ENCODE data around the gene CASP7. TPM values are rescaled to one million over a fixed set of nuclear protein-coding genes. Genes with fewer than 3 reads are reported as not detected.

The CASP7 gene
- total RNA-seq, 1 donor from 2014 or later = 44.9 TPM

DNA sequence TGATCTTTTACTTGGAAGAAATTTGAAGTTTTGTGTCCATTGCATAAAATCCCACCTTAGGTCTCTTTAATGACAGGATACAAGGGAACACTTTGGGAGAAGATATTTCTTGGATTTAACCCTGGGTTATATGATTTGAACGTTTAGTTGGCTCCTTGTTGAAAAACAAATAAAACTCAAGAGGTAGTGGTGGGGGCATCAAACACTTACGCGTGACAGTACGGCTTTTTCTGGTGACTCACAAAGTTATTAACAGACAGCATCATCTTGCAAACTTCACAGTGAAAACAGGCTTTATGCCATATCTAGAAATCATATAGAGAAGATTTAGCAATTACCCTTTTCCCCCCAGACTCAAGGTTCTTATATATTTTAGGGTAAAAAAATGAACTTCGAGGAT lies 16.6 kb upstream of the CASP7 start:
- no peak for FAIRE-seq
- no peak overlapping the region for H3K9ac ChIP-seq (ENCODE audit: low read length)
- no peak for TF ChIP-seq EZH2 (IDR thresholded peaks at IDR 0.05; ENCODE audit: insufficient read depth, low read length)
- TF ChIP-seq CTCF (IDR thresholded peaks at IDR 0.05; ENCODE audit: insufficient read depth, low read depth, low read length) = no peak

GRCh38 chr10:113663908-113664307 lies 15.8 kb upstream of the CASP7 start, which contains the start of gene NRAP:
Gene NRAP (minus strand): TSS chr10:113664041. CDS start chr10:113663882, 159 bp downstream.
- Histone ChIP-seq H3K4me3 (ENCODE audit: insufficient read depth, low read depth, low read length) (no peak within 1 kb of the TSS), H3K4me1 (ENCODE audit: insufficient read depth, low read length) (peaks cover 17% of the 10 kb centered on the region), H3K36me3 (ENCODE audit: insufficient read depth, low read length) (no peaks in the 10 kb centered on the region), H4K20me1 (ENCODE audit: insufficient read depth, low read length) (no peaks in the 10 kb centered on the region), H3K4me2 (ENCODE audit: low read length) (no peak within 1 kb of the TSS), H3K27ac (ENCODE audit: low read depth, low read length) (no peak within 1 kb of the TSS), H3K27me3 (ENCODE audit: insufficient read depth, low read length) (no peaks in the 10 kb centered on the region), H3K9ac (ENCODE audit: low read length) (no peak within 1 kb of the TSS), H3K79me2 (ENCODE audit: insufficient read depth, low read length) (no peaks in the 10 kb centered on the region), H3K9me3 (ENCODE audit: insufficient read depth, low read depth, low read length) (no peaks in the 10 kb centered on the region), H2AFZ (ENCODE audit: low read depth, low read length) (no peak within 1 kb of the TSS)
- peaks cover 12% of the 10 kb centered on the region for H3K4me1 Mint-ChIP-seq (ENCODE audit: low read depth, unreplicated experiment)
- no peak for DNase-seq (ENCODE audit: low read depth)
- H3K9me3 Mint-ChIP-seq (ENCODE audit: unreplicated experiment) = no peaks in the 10 kb centered on the region
- peaks cover 2% of the 10 kb centered on the region for H3K36me3 Mint-ChIP-seq (ENCODE audit: low read depth, unreplicated experiment)
- H3K4me3 Mint-ChIP-seq (ENCODE audit: unreplicated experiment) = no peak within 1 kb of the TSS
- FAIRE-seq = no peak
- H3K27ac Mint-ChIP-seq (ENCODE audit: unreplicated experiment) = no peak within 1 kb of the TSS
- H3K27me3 Mint-ChIP-seq (ENCODE audit: low read depth, unreplicated experiment) = no peaks in the 10 kb centered on the region
- TF ChIP-seq EZH2 (IDR thresholded peaks at IDR 0.05; ENCODE audit: insufficient read depth, low read length) = no peak
- no peak for TF ChIP-seq CTCF (IDR thresholded peaks at IDR 0.05; ENCODE audit: insufficient read depth, low read depth, low read length)

More for the DNA sequence above, 16.6 kb upstream of the CASP7 start:
- Histone ChIP-seq H3K27ac (ENCODE audit: low read depth, low read length) (no peak overlapping the region), H3K79me2 (ENCODE audit: insufficient read depth, low read length) (no peaks in the 10 kb centered on the region), H2AFZ (ENCODE audit: low read depth, low read length) (no peak overlapping the region), H4K20me1 (ENCODE audit: insufficient read depth, low read length) (no peaks in the 10 kb centered on the region), H3K4me1 (ENCODE audit: insufficient read depth, low read length) (peaks cover 17% of the 10 kb centered on the region), H3K36me3 (ENCODE audit: insufficient read depth, low read length) (no peaks in the 10 kb centered on the region), H3K27me3 (ENCODE audit: insufficient read depth, low read length) (no peaks in the 10 kb centered on the region), H3K4me2 (ENCODE audit: low read length) (no peak overlapping the region), H3K9me3 (ENCODE audit: insufficient read depth, low read depth, low read length) (no peaks in the 10 kb centered on the region), H3K4me3 (ENCODE audit: insufficient read depth, low read depth, low read length) (no peak overlapping the region)
- peaks cover 12% of the 10 kb centered on the region for H3K4me1 Mint-ChIP-seq (ENCODE audit: low read depth, unreplicated experiment)
- no peak overlapping the region for H3K27ac Mint-ChIP-seq (ENCODE audit: unreplicated experiment)
- H3K27me3 Mint-ChIP-seq (ENCODE audit: low read depth, unreplicated experiment) = peaks cover 2% of the 10 kb centered on the region
- H3K36me3 Mint-ChIP-seq (ENCODE audit: low read depth, unreplicated experiment) = peaks cover 2% of the 10 kb centered on the region
- no peaks in the 10 kb centered on the region for H3K9me3 Mint-ChIP-seq (ENCODE audit: unreplicated experiment)
- no peak overlapping the region for H3K4me3 Mint-ChIP-seq (ENCODE audit: unreplicated experiment)
- DNase-seq (ENCODE audit: low read depth) = peak; percentile 20

DNA sequence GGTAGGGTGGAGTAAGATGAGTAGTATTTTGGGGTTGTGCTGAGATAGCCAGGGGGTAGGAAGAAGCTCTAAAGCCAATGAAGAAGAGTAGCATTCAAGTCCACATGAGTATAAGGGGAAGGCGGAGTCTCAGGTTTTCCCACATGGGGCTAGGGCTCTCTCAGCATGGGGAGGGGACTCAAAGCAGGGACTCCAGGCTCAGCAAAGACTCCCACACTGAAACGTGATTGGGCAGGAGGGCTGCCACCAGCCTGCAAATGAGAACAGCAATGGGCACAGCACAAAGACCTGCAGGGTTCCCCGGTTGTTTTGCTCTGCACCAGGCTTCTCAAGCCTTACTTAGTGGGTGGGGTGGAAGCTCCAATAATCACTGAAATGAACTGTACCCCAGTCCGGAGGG lies 14.4 kb upstream of the CASP7 start:
- no peak overlapping the region for H3K27ac Mint-ChIP-seq (ENCODE audit: unreplicated experiment)
- Histone ChIP-seq H2AFZ (ENCODE audit: low read depth, low read length) (no peak overlapping the region), H3K4me2 (ENCODE audit: low read length) (no peak overlapping the region), H3K9me3 (ENCODE audit: insufficient read depth, low read depth, low read length) (no peaks in the 10 kb centered on the region), H3K4me3 (ENCODE audit: insufficient read depth, low read depth, low read length) (no peak overlapping the region), H3K27me3 (ENCODE audit: insufficient read depth, low read length) (no peaks in the 10 kb centered on the region), H3K9ac (ENCODE audit: low read length) (no peak overlapping the region), H3K79me2 (ENCODE audit: insufficient read depth, low read length) (no peaks in the 10 kb centered on the region), H4K20me1 (ENCODE audit: insufficient read depth, low read length) (no peaks in the 10 kb centered on the region), H3K27ac (ENCODE audit: low read depth, low read length) (no peak overlapping the region), H3K4me1 (ENCODE audit: insufficient read depth, low read length) (peaks cover 17% of the 10 kb centered on the region), H3K36me3 (ENCODE audit: insufficient read depth, low read length) (no peaks in the 10 kb centered on the region)
- H3K4me3 Mint-ChIP-seq (ENCODE audit: unreplicated experiment) = no peak overlapping the region
- peaks cover 3% of the 10 kb centered on the region for H3K9me3 Mint-ChIP-seq (ENCODE audit: unreplicated experiment)
- no peaks in the 10 kb centered on the region for H3K27me3 Mint-ChIP-seq (ENCODE audit: low read depth, unreplicated experiment)
- DNase-seq (ENCODE audit: low read depth) (no peak), FAIRE-seq (no peak)
- no peak for TF ChIP-seq CTCF (IDR thresholded peaks at IDR 0.05; ENCODE audit: insufficient read depth, low read depth, low read length)
- TF ChIP-seq EZH2 (IDR thresholded peaks at IDR 0.05; ENCODE audit: insufficient read depth, low read length) = no peak
- H3K36me3 Mint-ChIP-seq (ENCODE audit: low read depth, unreplicated experiment) = peaks cover 5% of the 10 kb centered on the region
- H3K4me1 Mint-ChIP-seq (ENCODE audit: low read depth, unreplicated experiment) = peaks cover 12% of the 10 kb centered on the region
